ENCODE measurements around the gene MBD5. TPM values are rescaled to one million over a fixed set of nuclear protein-coding genes. Genes with fewer than 3 reads are reported as not detected.

Gene MBD5
- total and polyA plus RNA-seq, 4 donors = 5.7 to 140 (median 21.2) TPM

GRCh38 chr2:148509288-148509902, 488.5 kb downstream of the MBD5 start:
- DNase-seq (peak; percentile 84 to 87 (median 86)), ATAC-seq (ENCODE audit: insufficient read depth, low FRiP score) (peak; percentile 95)
- peaks cover 0 to 10% (median 0%) of the 10 kb centered on the region in 5 donors for H3K4me1 ChIP-seq (ENCODE audit: control insufficient read depth in 5 of 5, insufficient read depth in 5 of 5, low read length in 5 of 5)
- no peaks in the 10 kb centered on the region for H3K9me3 ChIP-seq (ENCODE audit: control insufficient read depth in 4 of 4, insufficient read depth in 3 of 4, low read length in 3 of 4)
- peaks cover 0 to 6% (median 0%) of the 10 kb centered on the region in 4 donors for H3K36me3 ChIP-seq (ENCODE audit: control insufficient read depth in 4 of 4, insufficient read depth in 4 of 4, low read length in 4 of 4)
- no peak overlapping the region for H3K27ac ChIP-seq (ENCODE audit: low read depth in 1 of 2, low read length in 1 of 2)
- WGBS, 2 donors = 8 to 13% methylated on average over 14 of the region's 14 CpGs
- TF ChIP-seq CTCF (IDR thresholded peaks at IDR 0.05; ENCODE audit: control extremely low read depth, extremely low read depth) = peak; percentile 88
- H3K27me3 ChIP-seq (ENCODE audit: control insufficient read depth in 3 of 3, insufficient read depth in 3 of 3, low read length in 2 of 3) = no peaks in the 10 kb centered on the region
- H3K4me3 ChIP-seq = peak overlapping the region; percentile 8
- H3K9ac ChIP-seq (ENCODE audit: insufficient read depth in 1 of 2, low read length in 2 of 2) = no peak overlapping the region

- 94 to 95% methylated on average over 3 of the region's 3 CpGs for WGBS, 2 donors
- no peak for TF ChIP-seq CTCF (IDR thresholded peaks at IDR 0.05; ENCODE audit: control extremely low read depth, extremely low read depth)
- peaks cover 0 to 4% (median 0%) of the 10 kb centered on the region in 4 donors for H3K36me3 ChIP-seq (ENCODE audit: control insufficient read depth in 4 of 4, insufficient read depth in 4 of 4, low read length in 4 of 4)
- no peak overlapping the region for H3K27ac ChIP-seq (ENCODE audit: low read depth in 1 of 2, low read length in 1 of 2)
- DNase-seq = no peak
- no peaks in the 10 kb centered on the region for H3K9me3 ChIP-seq (ENCODE audit: control insufficient read depth in 4 of 4, insufficient read depth in 3 of 4, low read length in 3 of 4)
- H3K4me3 ChIP-seq = no peak overlapping the region
- peaks cover 0 to 20% (median 0%) of the 10 kb centered on the region in 5 donors for H3K4me1 ChIP-seq (ENCODE audit: control insufficient read depth in 5 of 5, insufficient read depth in 5 of 5, low read length in 5 of 5)
- no peak for ATAC-seq (ENCODE audit: insufficient read depth, low FRiP score)
- no peaks in the 10 kb centered on the region for H3K27me3 ChIP-seq (ENCODE audit: control insufficient read depth in 3 of 3, insufficient read depth in 3 of 3, low read length in 2 of 3)
- H3K9ac ChIP-seq (ENCODE audit: insufficient read depth in 1 of 2, low read length in 2 of 2) = no peak overlapping the region
Measured at GRCh38 chr2:148511883-148512282, 491.0 kb downstream of the MBD5 start.

- Histone ChIP-seq H3K4me1 (ENCODE audit: control insufficient read depth in 5 of 5, insufficient read depth in 5 of 5, low read length in 5 of 5) (peaks cover 0 to 20% (median 0%) of the 10 kb centered on the region in 5 donors), H3K36me3 (ENCODE audit: control insufficient read depth in 4 of 4, insufficient read depth in 4 of 4, low read length in 4 of 4) (peaks cover 0 to 4% (median 0%) of the 10 kb centered on the region in 4 donors), H3K27ac (ENCODE audit: low read depth in 1 of 2, low read length in 1 of 2) (no peak overlapping the region), H3K9ac (ENCODE audit: insufficient read depth in 1 of 2, low read length in 2 of 2) (no peak overlapping the region), H3K27me3 (ENCODE audit: control insufficient read depth in 3 of 3, insufficient read depth in 3 of 3, low read length in 2 of 3) (no peaks in the 10 kb centered on the region), H3K9me3 (ENCODE audit: control insufficient read depth in 4 of 4, insufficient read depth in 3 of 4, low read length in 3 of 4) (no peaks in the 10 kb centered on the region), H3K4me3 (no peak overlapping the region)
- DNase-seq (no peak), ATAC-seq (ENCODE audit: insufficient read depth, low FRiP score) (no peak)
- TF ChIP-seq CTCF (IDR thresholded peaks at IDR 0.05; ENCODE audit: control extremely low read depth, extremely low read depth) = no peak
- WGBS, 2 donors = 59 to 68% methylated on average over 1 of the region's 1 CpG
Measured at GRCh38 chr2:148512501-148512900, 491.6 kb downstream of the MBD5 start.
